Subcutaneous abdominal adipose tissue (tissue), 5 donors: Measurements from ENCODE around the gene GBX2.
A peak's percentile ranks its signal among the peaks of the same experiment; 100 is the strongest.

ENCODE experiments used
- H3K27ac ChIP-seq: one replicate; pipeline ENCODE4 v1.7.0; 2013; ENCODE audit warnings: low read depth, mild to moderate bottlenecking, inconsistent platforms, low read length, moderate library complexity
- H3K27me3 ChIP-seq, 5 donors: one replicate each; pipeline ENCODE4 v1.7.0; 2013; ENCODE audit warnings: low read length in 5 of 5, inconsistent platforms in 1 of 5; ENCODE audit not compliant: control insufficient read depth in 5 of 5, insufficient read depth in 4 of 5
- H3K36me3 ChIP-seq, 5 donors: one replicate each; pipeline ENCODE4 v1.7.0; 2013; ENCODE audit warnings: low read length in 5 of 5; ENCODE audit not compliant: control insufficient read depth in 5 of 5, insufficient read depth in 5 of 5
- H3K4me1 ChIP-seq, 5 donors: one replicate each; pipeline ENCODE4 v1.7.0; 2013; ENCODE audit warnings: low read length in 5 of 5, mild to moderate bottlenecking in 3 of 5, moderate library complexity in 1 of 5; ENCODE audit not compliant: control insufficient read depth in 5 of 5, insufficient read depth in 5 of 5
- H3K4me3 ChIP-seq, 5 donors: one replicate each; pipeline ENCODE4 v1.7.0; 2013; ENCODE audit warnings: low read length in 5 of 5, low read depth in 1 of 5
- H3K9ac ChIP-seq, 5 donors: one replicate each; pipeline ENCODE4 v1.7.0; 2013; ENCODE audit warnings: low read length in 5 of 5, mild to moderate bottlenecking in 4 of 5, moderate library complexity in 3 of 5
- H3K9me3 ChIP-seq, 5 donors: one replicate each; pipeline ENCODE4 v1.7.0; 2013; ENCODE audit warnings: low read length in 5 of 5; ENCODE audit not compliant: control insufficient read depth in 5 of 5
- donor health status: healthy.
- donor health status: healthy.
- donor health status: healthy.
- donor health status: healthy.
- donor health status: healthy.

GBX2 gene

DNA sequence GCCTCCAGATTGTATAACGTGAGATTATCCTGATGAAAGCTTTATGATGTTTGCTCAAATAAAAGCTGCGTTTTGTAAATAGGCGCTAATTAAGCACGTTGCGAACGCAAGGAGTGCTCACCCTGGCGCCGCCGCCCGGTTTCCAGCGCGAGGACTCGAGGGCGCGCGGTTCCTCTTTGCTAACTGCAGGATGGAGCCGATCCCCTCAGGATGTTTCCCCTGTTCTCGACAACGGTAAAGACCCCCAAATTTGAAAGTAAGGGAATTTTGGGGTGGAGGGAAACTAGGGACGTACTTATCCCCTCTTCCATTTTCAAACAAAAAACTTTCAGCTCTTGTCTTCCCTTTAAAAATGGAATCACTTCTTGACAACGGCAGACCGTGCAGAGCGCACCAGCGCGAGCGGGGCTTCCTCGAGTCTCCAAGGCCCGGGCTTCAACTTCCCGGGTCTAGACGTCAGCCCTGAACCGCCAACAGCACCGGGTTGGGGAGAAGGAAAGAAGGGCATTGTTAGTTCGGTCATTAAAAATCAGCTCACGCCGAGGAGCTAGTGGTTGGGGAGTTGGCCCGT lies 1.1 kb upstream of the GBX2 start:
- Histone ChIP-seq H3K9ac (no peak overlapping the region), H3K27ac (no peak overlapping the region), H3K4me3 (no peak overlapping the region), H3K9me3 (no peaks in the 10 kb centered on the region), H3K27me3 (peaks cover 83 to 98% (median 86%) of the 10 kb centered on the region in 5 donors), H3K36me3 (no peaks in the 10 kb centered on the region), H3K4me1 (peaks cover 0 to 49% (median 36%) of the 10 kb centered on the region in 5 donors)

- Histone ChIP-seq H3K9ac (no peak overlapping the region), H3K4me1 (peaks cover 0 to 58% (median 44%) of the 10 kb centered on the region in 5 donors), H3K9me3 (no peaks in the 10 kb centered on the region), H3K36me3 (no peaks in the 10 kb centered on the region), H3K27me3 (peaks cover 81 to 98% (median 84%) of the 10 kb centered on the region in 5 donors), H3K4me3 (peak overlapping the region in 3 of 5 donors; percentile 55 to 60 (median 60)), H3K27ac (no peak overlapping the region)
These were observed 683 bp downstream of the GBX2 start for GRCh38 chr2:236167297-236168109.

DNA sequence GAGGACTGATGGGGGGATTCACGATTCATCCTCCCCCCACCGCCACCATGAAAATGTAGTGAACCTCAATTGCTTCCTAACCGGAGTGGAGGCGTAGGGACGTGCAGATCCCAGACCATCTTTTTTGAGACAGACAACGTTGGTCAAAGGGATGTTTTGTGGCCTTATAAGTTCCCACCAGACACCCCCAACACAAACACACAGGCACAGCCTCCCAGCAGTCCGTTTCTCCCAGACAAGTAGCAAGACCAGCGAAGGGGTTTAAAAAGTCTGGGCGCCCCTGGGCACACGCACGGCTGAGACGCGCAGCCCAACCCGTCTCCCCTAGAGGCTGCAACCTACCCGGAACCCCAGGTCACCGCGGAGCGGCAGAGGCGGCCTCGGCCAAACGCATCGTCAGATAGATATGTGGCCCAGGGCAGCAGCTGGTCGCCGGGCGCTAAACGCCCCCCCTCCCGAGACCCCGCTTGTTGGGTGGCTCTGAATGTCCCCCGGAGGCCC lies 1.3 kb downstream of the GBX2 start:
- Histone ChIP-seq H3K4me3 (peak overlapping the region in 4 of 5 donors; percentile 55 to 60 (median 58)), H3K9ac (no peak overlapping the region), H3K27me3 (peaks cover 81 to 98% (median 84%) of the 10 kb centered on the region in 5 donors), H3K36me3 (no peaks in the 10 kb centered on the region), H3K9me3 (no peaks in the 10 kb centered on the region), H3K27ac (no peak overlapping the region), H3K4me1 (peaks cover 0 to 56% (median 42%) of the 10 kb centered on the region in 5 donors)

- no peak overlapping the region for H3K27ac ChIP-seq
- H3K27me3 ChIP-seq: peaks cover 81 to 98% (median 84%) of the 10 kb centered on the region in 5 donors
- H3K4me3 ChIP-seq: peak overlapping the region in 4 of 5 donors; percentile 49 to 57 (median 56)
- H3K9ac ChIP-seq: no peak overlapping the region
- H3K36me3 ChIP-seq: no peaks in the 10 kb centered on the region
- no peaks in the 10 kb centered on the region for H3K9me3 ChIP-seq
- H3K4me1 ChIP-seq: peaks cover 0 to 52% (median 39%) of the 10 kb centered on the region in 5 donors
These were observed 2.1 kb downstream of the GBX2 start for GRCh38 chr2:236165842-236166795.

DNA sequence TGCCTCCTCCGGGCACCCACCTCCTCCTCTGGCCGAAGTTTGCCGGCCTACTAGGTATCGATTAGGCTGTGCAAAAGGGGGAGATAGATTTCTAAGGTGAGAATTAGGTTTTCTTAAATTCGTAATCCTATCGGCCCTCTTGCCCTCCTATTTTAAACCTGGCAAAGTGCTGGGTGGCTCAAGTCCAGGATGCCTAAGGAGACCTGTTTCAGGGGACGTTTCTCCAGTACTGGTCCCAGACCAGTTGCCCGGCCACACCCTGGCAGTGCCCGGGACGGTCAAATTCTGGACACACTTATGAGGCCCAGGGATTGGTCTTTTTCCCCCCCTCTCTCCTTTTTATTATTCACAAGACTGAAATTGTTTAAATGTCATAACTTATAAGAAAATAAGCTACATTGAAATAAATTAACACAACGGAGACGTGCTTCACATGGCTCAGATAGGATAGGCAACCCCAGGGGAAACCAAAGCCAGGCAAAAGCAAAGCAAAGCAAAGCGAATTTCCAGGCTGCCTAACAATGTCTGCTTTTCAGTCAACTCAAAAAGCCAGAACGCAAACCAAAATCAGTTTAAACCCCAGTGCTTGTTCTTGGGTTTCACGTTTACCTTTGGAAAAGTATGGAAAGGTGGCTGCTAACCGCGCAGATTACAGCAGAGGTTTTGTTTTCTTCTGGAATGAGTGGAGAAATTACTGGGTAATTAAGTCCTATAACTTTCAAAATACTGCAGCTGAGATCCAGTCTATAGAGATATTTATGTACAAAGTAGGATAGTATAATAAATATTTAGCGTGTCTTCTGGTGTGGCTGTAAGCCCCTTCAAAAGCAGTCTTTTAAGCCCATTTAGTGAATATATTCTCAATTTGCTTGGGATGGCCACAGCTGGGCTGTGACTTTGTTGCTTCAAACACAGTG lies 3.0 kb downstream of the GBX2 start:
- H3K27ac ChIP-seq: no peak overlapping the region
- peak overlapping the region in 2 of 5 donors; percentile 56 to 65 for H3K4me3 ChIP-seq
- H3K4me1 ChIP-seq: peaks cover 0 to 52% (median 39%) of the 10 kb centered on the region in 5 donors
- H3K9ac ChIP-seq: no peak overlapping the region
- H3K36me3 ChIP-seq: no peaks in the 10 kb centered on the region
- peaks cover 82 to 98% (median 85%) of the 10 kb centered on the region in 5 donors for H3K27me3 ChIP-seq
- no peaks in the 10 kb centered on the region for H3K9me3 ChIP-seq

DNA sequence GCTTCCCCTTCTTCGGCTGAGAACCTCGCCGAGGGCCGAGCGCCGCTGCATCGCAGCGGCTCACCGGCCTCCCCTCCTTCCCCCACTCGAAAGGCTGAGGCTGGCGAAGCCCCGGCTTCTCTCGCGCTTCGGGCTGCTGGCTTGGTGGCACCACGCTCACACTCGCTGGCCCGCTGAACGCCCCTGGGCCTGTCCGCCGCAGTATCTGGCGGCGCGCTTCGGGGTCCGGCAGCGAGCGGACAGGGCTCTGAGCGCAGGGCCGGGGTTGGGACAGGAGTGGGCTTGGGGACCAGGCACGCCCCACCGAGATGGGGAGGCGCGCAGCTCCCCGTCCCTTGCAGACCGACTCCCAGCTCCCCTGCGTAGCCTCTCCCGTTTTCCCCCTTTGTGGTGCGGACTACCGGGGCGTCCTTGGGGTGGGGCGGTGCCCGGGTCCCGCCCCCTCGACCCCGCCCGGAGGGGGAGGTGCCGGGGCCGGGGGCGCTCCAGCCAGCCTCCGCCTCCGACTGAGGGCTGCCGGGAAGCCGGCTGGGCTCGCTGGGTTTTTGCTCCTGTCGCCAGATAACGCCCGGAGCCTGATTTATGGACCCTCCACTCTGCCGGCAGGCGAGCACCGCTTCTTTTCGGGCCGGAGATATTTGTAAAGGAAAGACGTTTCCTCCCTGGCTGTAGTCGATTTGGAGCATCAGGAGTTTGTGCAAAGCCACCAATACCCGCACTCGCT lies 3.8 kb downstream of the GBX2 start:
- H3K4me1 ChIP-seq: peaks cover 0 to 57% (median 39%) of the 10 kb centered on the region in 5 donors
- peak overlapping the region in 4 of 5 donors; percentile 32 to 65 (median 48) for H3K4me3 ChIP-seq
- no peak overlapping the region for H3K27ac ChIP-seq
- H3K27me3 ChIP-seq: peaks cover 74 to 97% (median 83%) of the 10 kb centered on the region in 5 donors
- no peak overlapping the region for H3K9ac ChIP-seq
- no peaks in the 10 kb centered on the region for H3K9me3 ChIP-seq
- H3K36me3 ChIP-seq: no peaks in the 10 kb centered on the region

GRCh38 chr2:236163471-236164200 lies 4.5 kb downstream of the GBX2 start:
- no peak overlapping the region for H3K9ac ChIP-seq
- peaks cover 71 to 95% (median 81%) of the 10 kb centered on the region in 5 donors for H3K27me3 ChIP-seq
- H3K4me1 ChIP-seq: peaks cover 0 to 54% (median 39%) of the 10 kb centered on the region in 5 donors
- H3K27ac ChIP-seq: no peak overlapping the region
- no peaks in the 10 kb centered on the region for H3K36me3 ChIP-seq
- peak overlapping the region in 4 of 5 donors; percentile 32 to 65 (median 48) for H3K4me3 ChIP-seq
- no peaks in the 10 kb centered on the region for H3K9me3 ChIP-seq

GRCh38 chr2:236162882-236163470 lies 5.2 kb downstream of the GBX2 start:
- H3K27me3 ChIP-seq: peaks cover 72 to 94% (median 81%) of the 10 kb centered on the region in 5 donors
- H3K4me1 ChIP-seq: peaks cover 0 to 48% (median 38%) of the 10 kb centered on the region in 5 donors
- H3K36me3 ChIP-seq: no peaks in the 10 kb centered on the region
- no peaks in the 10 kb centered on the region for H3K9me3 ChIP-seq
- no peak overlapping the region for H3K27ac ChIP-seq
- no peak overlapping the region for H3K9ac ChIP-seq
- no peak overlapping the region for H3K4me3 ChIP-seq
